Lower lobe of right lung (tissue), 2 donors: ENCODE data around the gene PTPRN2. TPM values are rescaled to one million over a fixed set of nuclear protein-coding genes. Genes with fewer than 3 reads are reported as not detected.

Source experiments
- ATAC-seq, 2 donors: fragments of 200-7000 bp; cut with Tn5 transposase; one replicate each; pipeline ENCODE4 v1.9.1; 2020 to 2022; ENCODE audit warnings: mild to moderate bottlenecking in 2 of 2, moderate library complexity in 2 of 2
- DNase-seq: peaks from one replicate; pipeline ENCODE4 v3.0.0-alpha.2; 2020
- H3K27ac ChIP-seq: fragments of 200-600 bp; one replicate; pipeline ENCODE4 v1.8.0; 2022
- H3K27me3 ChIP-seq: fragments of 200-600 bp; one replicate; pipeline ENCODE4 v1.8.0; 2022; ENCODE audit warnings: low read depth
- H3K36me3 ChIP-seq: fragments of 200-600 bp; one replicate; pipeline ENCODE4 v1.8.0; 2022; ENCODE audit warnings: mild to moderate bottlenecking
- H3K4me1 ChIP-seq: fragments of 200-600 bp; one replicate; pipeline ENCODE4 v1.8.0; 2022
- H3K4me3 ChIP-seq: fragments of 200-600 bp; one replicate; pipeline ENCODE4 v1.8.0; 2022; ENCODE audit warnings: mild to moderate bottlenecking
- H3K9me3 ChIP-seq: fragments of 200-600 bp; one replicate; pipeline ENCODE4 v1.8.0; 2022
- intact Hi-C: fragments of 100-400 bp; cut with DNase I; formaldehyde crosslinking; loops from one replicate; pipeline ENCODE4 v1.11.0; 2022
- total RNA-seq: library from RNA; stranded (reverse); fragmentation: NEBNext Ultra II Directional; extraction: Animal tissue kit (Norgen Biotek cat#: 25700); gene quantifications from one replicate; pipeline ENCODE4 v1.2.1, GENCODE V29; 2021
- TF ChIP-seq, protein P1 (sequence below): fragments of 200-600 bp; IDR thresholded peaks from one replicate; pipeline ENCODE4 v1.8.0; 2022; ENCODE audit warnings: antibody characterized with exemption, mild to moderate bottlenecking
- donor health status: DM: no; HTN: yes; CAD: no; lungs with severe emphysema.

Gene PTPRN2
- total RNA-seq, 1 donor from 2014 or later, result 6.8 TPM

GRCh38 chr7:157685430-157686284 is 902.0 kb downstream of the PTPRN2 start:
- Histone ChIP-seq H3K27me3 (peaks cover 97% of the 10 kb centered on the region), H3K4me1 (peaks cover 11% of the 10 kb centered on the region), H3K4me3 (no peak overlapping the region), H3K9me3 (no peaks in the 10 kb centered on the region), H3K27ac (no peak overlapping the region), H3K36me3 (no peaks in the 10 kb centered on the region)
- ATAC-seq (peak in 1 of 2 donors; percentile 20), DNase-seq (no peak)
- TF ChIP-seq, protein P1, sequence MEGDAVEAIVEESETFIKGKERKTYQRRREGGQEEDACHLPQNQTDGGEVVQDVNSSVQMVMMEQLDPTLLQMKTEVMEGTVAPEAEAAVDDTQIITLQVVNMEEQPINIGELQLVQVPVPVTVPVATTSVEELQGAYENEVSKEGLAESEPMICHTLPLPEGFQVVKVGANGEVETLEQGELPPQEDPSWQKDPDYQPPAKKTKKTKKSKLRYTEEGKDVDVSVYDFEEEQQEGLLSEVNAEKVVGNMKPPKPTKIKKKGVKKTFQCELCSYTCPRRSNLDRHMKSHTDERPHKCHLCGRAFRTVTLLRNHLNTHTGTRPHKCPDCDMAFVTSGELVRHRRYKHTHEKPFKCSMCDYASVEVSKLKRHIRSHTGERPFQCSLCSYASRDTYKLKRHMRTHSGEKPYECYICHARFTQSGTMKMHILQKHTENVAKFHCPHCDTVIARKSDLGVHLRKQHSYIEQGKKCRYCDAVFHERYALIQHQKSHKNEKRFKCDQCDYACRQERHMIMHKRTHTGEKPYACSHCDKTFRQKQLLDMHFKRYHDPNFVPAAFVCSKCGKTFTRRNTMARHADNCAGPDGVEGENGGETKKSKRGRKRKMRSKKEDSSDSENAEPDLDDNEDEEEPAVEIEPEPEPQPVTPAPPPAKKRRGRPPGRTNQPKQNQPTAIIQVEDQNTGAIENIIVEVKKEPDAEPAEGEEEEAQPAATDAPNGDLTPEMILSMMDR, result no peak
- intact Hi-C loops, result no loop called here

DNA sequence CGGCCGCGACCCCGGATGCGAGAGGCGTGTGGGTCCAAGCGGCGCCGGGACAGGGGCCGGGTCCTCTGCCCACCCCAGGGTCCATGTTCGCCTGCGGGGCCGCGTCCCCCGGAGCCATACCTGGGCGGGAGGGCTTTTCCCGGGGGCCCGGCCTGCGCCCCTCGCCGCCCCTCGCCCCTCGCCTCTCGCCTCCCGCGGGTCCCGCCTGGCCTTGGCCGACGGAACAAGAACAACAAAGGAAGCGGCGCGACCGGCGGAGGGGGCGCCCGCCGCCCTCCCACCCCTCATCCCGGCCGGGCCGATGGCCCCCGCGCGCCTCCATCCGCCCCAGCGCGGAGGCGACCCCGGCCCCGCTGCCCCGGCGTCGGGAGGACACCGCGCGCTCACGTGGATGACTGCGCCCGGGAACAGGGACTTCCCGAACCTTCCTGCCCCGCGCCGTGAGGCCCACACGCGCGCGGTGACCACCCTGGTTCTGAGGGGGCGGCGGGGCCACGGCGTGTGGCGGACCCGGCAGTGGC is 902.7 kb downstream of the PTPRN2 start:
- TF ChIP-seq, protein P1, result no peak
- intact Hi-C loops, result no loop called here
- Histone ChIP-seq H3K4me1 (peaks cover 7% of the 10 kb centered on the region), H3K27ac (no peak overlapping the region), H3K36me3 (no peaks in the 10 kb centered on the region), H3K4me3 (no peak overlapping the region), H3K9me3 (no peaks in the 10 kb centered on the region), H3K27me3 (peaks cover 98% of the 10 kb centered on the region)
- ATAC-seq, result no peak
- DNase-seq, result no peak

DNA sequence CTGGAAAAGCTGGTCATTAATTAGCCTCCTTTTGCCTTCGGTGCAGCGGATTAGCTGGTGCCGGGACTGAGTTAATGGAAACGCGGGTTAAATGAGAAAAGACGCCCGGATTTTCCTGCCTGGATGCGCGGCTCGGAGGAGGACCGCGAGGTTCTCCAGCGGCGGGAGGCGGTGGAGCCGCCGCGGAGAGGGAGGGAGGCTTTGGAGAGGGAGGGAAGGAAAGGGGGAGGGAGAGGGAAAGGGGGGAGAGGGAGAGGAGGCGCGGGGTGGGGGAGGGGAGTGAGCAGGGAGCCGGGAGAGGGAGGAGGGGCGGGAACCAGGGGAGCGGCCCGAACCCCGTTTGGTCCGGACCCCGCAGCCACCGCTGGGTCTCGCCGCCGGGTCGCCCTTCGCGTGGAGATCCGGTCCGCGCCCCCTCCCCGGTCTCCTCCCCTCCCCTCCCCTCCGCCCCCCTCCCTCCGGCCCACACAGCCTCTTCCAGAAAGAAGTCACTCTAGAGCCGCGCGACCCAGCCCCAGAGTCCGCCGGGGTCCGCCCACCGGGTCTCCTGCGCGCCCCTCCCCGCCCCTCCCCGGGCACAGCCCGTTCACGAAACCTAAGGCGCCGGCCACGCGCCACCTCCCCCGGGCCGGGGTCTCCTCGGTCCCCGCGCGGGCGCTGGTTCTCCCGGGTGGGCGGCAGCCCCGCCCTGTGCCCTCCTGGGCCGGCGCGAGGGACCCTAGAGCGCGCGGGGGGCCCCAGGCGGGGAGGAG is 903.3 kb downstream of the PTPRN2 start:
- no peak for ATAC-seq
- no peaks in the 10 kb centered on the region for H3K36me3 ChIP-seq
- H3K27me3 ChIP-seq, result peaks cover 96% of the 10 kb centered on the region
- H3K9me3 ChIP-seq, result no peaks in the 10 kb centered on the region
- no peak for DNase-seq
- TF ChIP-seq, protein P1, result no peak
- H3K27ac ChIP-seq, result no peak overlapping the region
- H3K4me1 ChIP-seq, result peaks cover under 1% of the 10 kb centered on the region
- H3K4me3 ChIP-seq, result no peak overlapping the region
- intact Hi-C loops, result no loop called here

GRCh38 chr7:157683747-157684156 is 903.9 kb downstream of the PTPRN2 start:
- ATAC-seq (no peak), DNase-seq (no peak)
- H3K36me3 ChIP-seq, result no peaks in the 10 kb centered on the region
- no peak overlapping the region for H3K27ac ChIP-seq
- H3K9me3 ChIP-seq, result no peaks in the 10 kb centered on the region
- intact Hi-C loops, result no loop called here
- H3K27me3 ChIP-seq, result peaks cover 94% of the 10 kb centered on the region
- no peak overlapping the region for H3K4me3 ChIP-seq
- TF ChIP-seq, protein P1, result no peak
- no peaks in the 10 kb centered on the region for H3K4me1 ChIP-seq

- Histone ChIP-seq H3K4me3 (no peak overlapping the region), H3K9me3 (no peaks in the 10 kb centered on the region), H3K36me3 (no peaks in the 10 kb centered on the region), H3K27ac (no peak overlapping the region), H3K27me3 (peaks cover 93% of the 10 kb centered on the region), H3K4me1 (no peaks in the 10 kb centered on the region)
- ATAC-seq, result no peak
- no peak for DNase-seq
- TF ChIP-seq, protein P1, result no peak
- intact Hi-C loops, result no loop called here
These were observed 904.5 kb downstream of the PTPRN2 start for GRCh38 chr7:157682946-157683746.
